G401.6 (cell line): ENCODE results near the gene DUSP1.
A peak's percentile ranks its signal among the peaks of the same experiment; 100 is the strongest.

Source experiments
- FAIRE-seq: peaks from 2 replicates; lab custom pipeline; 2012; peaks lifted over from hg19 to GRCh38; lab: Jason Lieb, UNC

The DUSP1 gene

GRCh38 chr5:172777881-172778814, 7.2 kb upstream of the DUSP1 start:
- FAIRE-seq, result no peak

- no peak for FAIRE-seq
These were observed 5.2 kb upstream of the DUSP1 start for GRCh38 chr5:172776235-172776594.

- FAIRE-seq, result no peak
These were observed 4.6 kb upstream of the DUSP1 start for GRCh38 chr5:172775326-172776234.

- no peak for FAIRE-seq
These were observed 3.7 kb upstream of the DUSP1 start for GRCh38 chr5:172774561-172775315.

GRCh38 chr5:172773481-172774469, 2.8 kb upstream of the DUSP1 start:
- no peak for FAIRE-seq

- FAIRE-seq, result no peak
These were observed 1.3 kb upstream of the DUSP1 start for GRCh38 chr5:172772112-172772906.

GRCh38 chr5:172771439-172772111, 580 bp upstream of the DUSP1 start:
- no peak for FAIRE-seq

GRCh38 chr5:172770374-172770674, 671 bp downstream of the DUSP1 start:
- FAIRE-seq, result no peak

- FAIRE-seq, result no peak
These were observed 1.2 kb downstream of the DUSP1 start for GRCh38 chr5:172769616-172770373.

GRCh38 chr5:172769342-172769615, 1.7 kb downstream of the DUSP1 start:
- no peak for FAIRE-seq

GRCh38 chr5:172768573-172769341, 2.2 kb downstream of the DUSP1 start:
- no peak for FAIRE-seq

GRCh38 chr5:172768098-172768572, 2.9 kb downstream of the DUSP1 start:
- no peak for FAIRE-seq

- FAIRE-seq, result no peak
These were observed 4.5 kb downstream of the DUSP1 start for GRCh38 chr5:172766287-172767108.

GRCh38 chr5:172765766-172766286, 5.2 kb downstream of the DUSP1 start:
- no peak for FAIRE-seq

GRCh38 chr5:172764861-172765765, 5.9 kb downstream of the DUSP1 start:
- FAIRE-seq, result peak; percentile 98

GRCh38 chr5:172763120-172763464, 7.9 kb downstream of the DUSP1 start:
- FAIRE-seq, result no peak
